ENCODE data around the gene ALDOA. TPM values are rescaled to one million over a fixed set of nuclear protein-coding genes. Genes with fewer than 3 reads are reported as not detected.
A peak's percentile ranks its signal among the peaks of the same experiment; 100 is the strongest.

The ALDOA gene
- total and polyA plus RNA-seq, 9 of the 15 experiments (the other 6 are each of a cell fraction or from before 2014, with no cell fraction given), result 311 to 2,224 (median 1,293) TPM

DNA sequence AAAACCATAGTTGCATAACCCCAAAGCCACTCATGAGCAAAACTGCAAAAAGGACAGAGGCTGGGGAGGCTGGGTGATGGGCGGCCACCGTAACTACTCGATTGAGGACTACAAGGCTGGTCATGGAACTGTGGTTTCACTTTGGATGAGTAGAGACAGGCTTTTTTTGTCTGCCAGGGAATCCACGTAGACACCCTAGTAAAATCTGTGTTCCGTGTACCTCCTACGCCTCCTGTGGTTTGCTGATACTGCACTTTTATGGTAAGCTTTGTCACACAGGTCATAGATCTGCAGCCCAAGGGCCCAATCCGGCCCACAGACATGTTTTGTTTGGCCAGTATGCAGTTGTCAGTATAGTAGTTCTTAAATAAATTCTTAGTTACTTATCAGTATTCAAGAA, 32.3 kb upstream of the ALDOA start (continued):
- TF ChIP-seq, protein P1, sequence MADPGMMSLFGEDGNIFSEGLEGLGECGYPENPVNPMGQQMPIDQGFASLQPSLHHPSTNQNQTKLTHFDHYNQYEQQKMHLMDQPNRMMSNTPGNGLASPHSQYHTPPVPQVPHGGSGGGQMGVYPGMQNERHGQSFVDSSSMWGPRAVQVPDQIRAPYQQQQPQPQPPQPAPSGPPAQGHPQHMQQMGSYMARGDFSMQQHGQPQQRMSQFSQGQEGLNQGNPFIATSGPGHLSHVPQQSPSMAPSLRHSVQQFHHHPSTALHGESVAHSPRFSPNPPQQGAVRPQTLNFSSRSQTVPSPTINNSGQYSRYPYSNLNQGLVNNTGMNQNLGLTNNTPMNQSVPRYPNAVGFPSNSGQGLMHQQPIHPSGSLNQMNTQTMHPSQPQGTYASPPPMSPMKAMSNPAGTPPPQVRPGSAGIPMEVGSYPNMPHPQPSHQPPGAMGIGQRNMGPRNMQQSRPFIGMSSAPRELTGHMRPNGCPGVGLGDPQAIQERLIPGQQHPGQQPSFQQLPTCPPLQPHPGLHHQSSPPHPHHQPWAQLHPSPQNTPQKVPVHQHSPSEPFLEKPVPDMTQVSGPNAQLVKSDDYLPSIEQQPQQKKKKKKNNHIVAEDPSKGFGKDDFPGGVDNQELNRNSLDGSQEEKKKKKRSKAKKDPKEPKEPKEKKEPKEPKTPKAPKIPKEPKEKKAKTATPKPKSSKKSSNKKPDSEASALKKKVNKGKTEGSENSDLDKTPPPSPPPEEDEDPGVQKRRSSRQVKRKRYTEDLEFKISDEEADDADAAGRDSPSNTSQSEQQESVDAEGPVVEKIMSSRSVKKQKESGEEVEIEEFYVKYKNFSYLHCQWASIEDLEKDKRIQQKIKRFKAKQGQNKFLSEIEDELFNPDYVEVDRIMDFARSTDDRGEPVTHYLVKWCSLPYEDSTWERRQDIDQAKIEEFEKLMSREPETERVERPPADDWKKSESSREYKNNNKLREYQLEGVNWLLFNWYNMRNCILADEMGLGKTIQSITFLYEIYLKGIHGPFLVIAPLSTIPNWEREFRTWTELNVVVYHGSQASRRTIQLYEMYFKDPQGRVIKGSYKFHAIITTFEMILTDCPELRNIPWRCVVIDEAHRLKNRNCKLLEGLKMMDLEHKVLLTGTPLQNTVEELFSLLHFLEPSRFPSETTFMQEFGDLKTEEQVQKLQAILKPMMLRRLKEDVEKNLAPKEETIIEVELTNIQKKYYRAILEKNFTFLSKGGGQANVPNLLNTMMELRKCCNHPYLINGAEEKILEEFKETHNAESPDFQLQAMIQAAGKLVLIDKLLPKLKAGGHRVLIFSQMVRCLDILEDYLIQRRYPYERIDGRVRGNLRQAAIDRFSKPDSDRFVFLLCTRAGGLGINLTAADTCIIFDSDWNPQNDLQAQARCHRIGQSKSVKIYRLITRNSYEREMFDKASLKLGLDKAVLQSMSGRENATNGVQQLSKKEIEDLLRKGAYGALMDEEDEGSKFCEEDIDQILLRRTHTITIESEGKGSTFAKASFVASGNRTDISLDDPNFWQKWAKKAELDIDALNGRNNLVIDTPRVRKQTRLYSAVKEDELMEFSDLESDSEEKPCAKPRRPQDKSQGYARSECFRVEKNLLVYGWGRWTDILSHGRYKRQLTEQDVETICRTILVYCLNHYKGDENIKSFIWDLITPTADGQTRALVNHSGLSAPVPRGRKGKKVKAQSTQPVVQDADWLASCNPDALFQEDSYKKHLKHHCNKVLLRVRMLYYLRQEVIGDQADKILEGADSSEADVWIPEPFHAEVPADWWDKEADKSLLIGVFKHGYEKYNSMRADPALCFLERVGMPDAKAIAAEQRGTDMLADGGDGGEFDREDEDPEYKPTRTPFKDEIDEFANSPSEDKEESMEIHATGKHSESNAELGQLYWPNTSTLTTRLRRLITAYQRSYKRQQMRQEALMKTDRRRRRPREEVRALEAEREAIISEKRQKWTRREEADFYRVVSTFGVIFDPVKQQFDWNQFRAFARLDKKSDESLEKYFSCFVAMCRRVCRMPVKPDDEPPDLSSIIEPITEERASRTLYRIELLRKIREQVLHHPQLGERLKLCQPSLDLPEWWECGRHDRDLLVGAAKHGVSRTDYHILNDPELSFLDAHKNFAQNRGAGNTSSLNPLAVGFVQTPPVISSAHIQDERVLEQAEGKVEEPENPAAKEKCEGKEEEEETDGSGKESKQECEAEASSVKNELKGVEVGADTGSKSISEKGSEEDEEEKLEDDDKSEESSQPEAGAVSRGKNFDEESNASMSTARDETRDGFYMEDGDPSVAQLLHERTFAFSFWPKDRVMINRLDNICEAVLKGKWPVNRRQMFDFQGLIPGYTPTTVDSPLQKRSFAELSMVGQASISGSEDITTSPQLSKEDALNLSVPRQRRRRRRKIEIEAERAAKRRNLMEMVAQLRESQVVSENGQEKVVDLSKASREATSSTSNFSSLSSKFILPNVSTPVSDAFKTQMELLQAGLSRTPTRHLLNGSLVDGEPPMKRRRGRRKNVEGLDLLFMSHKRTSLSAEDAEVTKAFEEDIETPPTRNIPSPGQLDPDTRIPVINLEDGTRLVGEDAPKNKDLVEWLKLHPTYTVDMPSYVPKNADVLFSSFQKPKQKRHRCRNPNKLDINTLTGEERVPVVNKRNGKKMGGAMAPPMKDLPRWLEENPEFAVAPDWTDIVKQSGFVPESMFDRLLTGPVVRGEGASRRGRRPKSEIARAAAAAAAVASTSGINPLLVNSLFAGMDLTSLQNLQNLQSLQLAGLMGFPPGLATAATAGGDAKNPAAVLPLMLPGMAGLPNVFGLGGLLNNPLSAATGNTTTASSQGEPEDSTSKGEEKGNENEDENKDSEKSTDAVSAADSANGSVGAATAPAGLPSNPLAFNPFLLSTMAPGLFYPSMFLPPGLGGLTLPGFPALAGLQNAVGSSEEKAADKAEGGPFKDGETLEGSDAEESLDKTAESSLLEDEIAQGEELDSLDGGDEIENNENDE (IDR thresholded peaks at IDR 0.05; ENCODE audit: low read depth, low read length), result no peak
- TF ChIP-seq, protein P2, sequence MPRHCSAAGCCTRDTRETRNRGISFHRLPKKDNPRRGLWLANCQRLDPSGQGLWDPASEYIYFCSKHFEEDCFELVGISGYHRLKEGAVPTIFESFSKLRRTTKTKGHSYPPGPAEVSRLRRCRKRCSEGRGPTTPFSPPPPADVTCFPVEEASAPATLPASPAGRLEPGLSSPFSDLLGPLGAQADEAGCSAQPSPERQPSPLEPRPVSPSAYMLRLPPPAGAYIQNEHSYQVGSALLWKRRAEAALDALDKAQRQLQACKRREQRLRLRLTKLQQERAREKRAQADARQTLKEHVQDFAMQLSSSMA (CRISPR knock-in tag; IDR thresholded peaks at IDR 0.05), result no peak
- TF ChIP-seq ZNF253 (CRISPR knock-in tag; conservative IDR thresholded peaks at IDR 0.05) (no peak), CBFA2T3 (IDR thresholded peaks at IDR 0.05) (peak; percentile 81), NBN (IDR thresholded peaks at IDR 0.05; ENCODE audit: low read depth) (no peak), ZNF140 (CRISPR knock-in tag; IDR thresholded peaks at IDR 0.05) (no peak), TBL1XR1 (IDR thresholded peaks at IDR 0.05; ENCODE audit: low read length in 2 of 2) (no peak), ERF (CRISPR knock-in tag; IDR thresholded peaks at IDR 0.05) (no peak), FOSL1 (tag; conservative IDR thresholded peaks at IDR 0.05) (no peak), ARID2 (IDR thresholded peaks at IDR 0.05) (no peak)
- TF ChIP-seq, protein P3, sequence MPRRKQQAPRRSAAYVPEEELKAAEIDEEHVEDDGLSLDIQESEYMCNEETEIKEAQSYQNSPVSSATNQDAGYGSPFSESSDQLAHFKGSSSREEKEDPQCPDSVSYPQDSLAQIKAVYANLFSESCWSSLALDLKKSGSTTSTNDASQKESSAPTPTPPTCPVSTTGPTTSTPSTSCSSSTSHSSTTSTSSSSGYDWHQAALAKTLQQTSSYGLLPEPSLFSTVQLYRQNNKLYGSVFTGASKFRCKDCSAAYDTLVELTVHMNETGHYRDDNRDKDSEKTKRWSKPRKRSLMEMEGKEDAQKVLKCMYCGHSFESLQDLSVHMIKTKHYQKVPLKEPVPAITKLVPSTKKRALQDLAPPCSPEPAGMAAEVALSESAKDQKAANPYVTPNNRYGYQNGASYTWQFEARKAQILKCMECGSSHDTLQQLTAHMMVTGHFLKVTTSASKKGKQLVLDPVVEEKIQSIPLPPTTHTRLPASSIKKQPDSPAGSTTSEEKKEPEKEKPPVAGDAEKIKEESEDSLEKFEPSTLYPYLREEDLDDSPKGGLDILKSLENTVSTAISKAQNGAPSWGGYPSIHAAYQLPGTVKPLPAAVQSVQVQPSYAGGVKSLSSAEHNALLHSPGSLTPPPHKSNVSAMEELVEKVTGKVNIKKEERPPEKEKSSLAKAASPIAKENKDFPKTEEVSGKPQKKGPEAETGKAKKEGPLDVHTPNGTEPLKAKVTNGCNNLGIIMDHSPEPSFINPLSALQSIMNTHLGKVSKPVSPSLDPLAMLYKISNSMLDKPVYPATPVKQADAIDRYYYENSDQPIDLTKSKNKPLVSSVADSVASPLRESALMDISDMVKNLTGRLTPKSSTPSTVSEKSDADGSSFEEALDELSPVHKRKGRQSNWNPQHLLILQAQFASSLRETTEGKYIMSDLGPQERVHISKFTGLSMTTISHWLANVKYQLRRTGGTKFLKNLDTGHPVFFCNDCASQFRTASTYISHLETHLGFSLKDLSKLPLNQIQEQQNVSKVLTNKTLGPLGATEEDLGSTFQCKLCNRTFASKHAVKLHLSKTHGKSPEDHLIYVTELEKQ (CRISPR knock-in tag; IDR thresholded peaks at IDR 0.05), result no peak
- TF ChIP-seq, protein P4, sequence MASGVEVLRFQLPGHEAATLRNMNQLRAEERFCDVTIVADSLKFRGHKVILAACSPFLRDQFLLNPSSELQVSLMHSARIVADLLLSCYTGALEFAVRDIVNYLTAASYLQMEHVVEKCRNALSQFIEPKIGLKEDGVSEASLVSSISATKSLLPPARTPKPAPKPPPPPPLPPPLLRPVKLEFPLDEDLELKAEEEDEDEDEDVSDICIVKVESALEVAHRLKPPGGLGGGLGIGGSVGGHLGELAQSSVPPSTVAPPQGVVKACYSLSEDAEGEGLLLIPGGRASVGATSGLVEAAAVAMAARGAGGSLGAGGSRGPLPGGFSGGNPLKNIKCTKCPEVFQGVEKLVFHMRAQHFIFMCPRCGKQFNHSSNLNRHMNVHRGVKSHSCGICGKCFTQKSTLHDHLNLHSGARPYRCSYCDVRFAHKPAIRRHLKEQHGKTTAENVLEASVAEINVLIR (CRISPR knock-in tag; IDR thresholded peaks at IDR 0.05), result no peak

Data from K562 (cell line).